Lower lobe of right lung (tissue), 2 donors: ENCODE measurements around the gene TMEM117. TPM values are rescaled to one million over a fixed set of nuclear protein-coding genes. Genes with fewer than 3 reads are reported as not detected.

Experiments used
- ATAC-seq, 2 donors: fragments of 200-7000 bp; cut with Tn5 transposase; one replicate each; pipeline ENCODE4 v1.9.1; 2020 to 2022; ENCODE audit warnings: mild to moderate bottlenecking in 2 of 2, moderate library complexity in 2 of 2
- DNase-seq: peaks from one replicate; pipeline ENCODE4 v3.0.0-alpha.2; 2020
- H3K27ac ChIP-seq: fragments of 200-600 bp; one replicate; pipeline ENCODE4 v1.8.0; 2022
- H3K27me3 ChIP-seq: fragments of 200-600 bp; one replicate; pipeline ENCODE4 v1.8.0; 2022; ENCODE audit warnings: low read depth
- H3K36me3 ChIP-seq: fragments of 200-600 bp; one replicate; pipeline ENCODE4 v1.8.0; 2022; ENCODE audit warnings: mild to moderate bottlenecking
- H3K4me1 ChIP-seq: fragments of 200-600 bp; one replicate; pipeline ENCODE4 v1.8.0; 2022
- H3K4me3 ChIP-seq: fragments of 200-600 bp; one replicate; pipeline ENCODE4 v1.8.0; 2022; ENCODE audit warnings: mild to moderate bottlenecking
- H3K9me3 ChIP-seq: fragments of 200-600 bp; one replicate; pipeline ENCODE4 v1.8.0; 2022
- intact Hi-C: fragments of 100-400 bp; cut with DNase I; formaldehyde crosslinking; loops from one replicate; pipeline ENCODE4 v1.11.0; 2022
- total RNA-seq: library from RNA; stranded (reverse); fragmentation: NEBNext Ultra II Directional; extraction: Animal tissue kit (Norgen Biotek cat#: 25700); gene quantifications from one replicate; pipeline ENCODE4 v1.2.1, GENCODE V29; 2021
- TF ChIP-seq, protein P1 (sequence below): fragments of 200-600 bp; IDR thresholded peaks from one replicate; pipeline ENCODE4 v1.8.0; 2022; ENCODE audit warnings: antibody characterized with exemption, mild to moderate bottlenecking
- donor health status: DM: no; HTN: yes; CAD: no; lungs with severe emphysema.

The TMEM117 gene
- total RNA-seq, 1 donor from 2014 or later, result 4.5 TPM

DNA sequence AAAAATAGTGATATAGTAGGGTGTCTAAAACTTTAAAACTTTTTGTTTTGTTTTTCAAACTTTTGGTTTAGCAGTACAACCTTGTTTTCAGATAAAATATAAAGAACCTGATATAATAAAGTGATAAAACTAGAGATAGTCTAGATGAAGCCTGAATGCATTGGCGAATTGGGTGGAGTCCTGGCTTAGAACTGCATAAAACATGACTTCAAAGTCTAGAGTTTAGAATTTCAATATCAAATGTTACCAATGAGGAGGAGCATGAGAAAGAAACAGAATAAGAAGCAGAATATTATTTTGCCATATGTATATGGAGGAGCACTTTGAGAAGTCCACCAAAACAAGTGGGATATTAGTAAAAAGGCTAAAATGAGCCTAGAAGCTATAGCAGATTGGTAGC lies 263.6 kb downstream of the TMEM117 start:
- TF ChIP-seq, protein P1, sequence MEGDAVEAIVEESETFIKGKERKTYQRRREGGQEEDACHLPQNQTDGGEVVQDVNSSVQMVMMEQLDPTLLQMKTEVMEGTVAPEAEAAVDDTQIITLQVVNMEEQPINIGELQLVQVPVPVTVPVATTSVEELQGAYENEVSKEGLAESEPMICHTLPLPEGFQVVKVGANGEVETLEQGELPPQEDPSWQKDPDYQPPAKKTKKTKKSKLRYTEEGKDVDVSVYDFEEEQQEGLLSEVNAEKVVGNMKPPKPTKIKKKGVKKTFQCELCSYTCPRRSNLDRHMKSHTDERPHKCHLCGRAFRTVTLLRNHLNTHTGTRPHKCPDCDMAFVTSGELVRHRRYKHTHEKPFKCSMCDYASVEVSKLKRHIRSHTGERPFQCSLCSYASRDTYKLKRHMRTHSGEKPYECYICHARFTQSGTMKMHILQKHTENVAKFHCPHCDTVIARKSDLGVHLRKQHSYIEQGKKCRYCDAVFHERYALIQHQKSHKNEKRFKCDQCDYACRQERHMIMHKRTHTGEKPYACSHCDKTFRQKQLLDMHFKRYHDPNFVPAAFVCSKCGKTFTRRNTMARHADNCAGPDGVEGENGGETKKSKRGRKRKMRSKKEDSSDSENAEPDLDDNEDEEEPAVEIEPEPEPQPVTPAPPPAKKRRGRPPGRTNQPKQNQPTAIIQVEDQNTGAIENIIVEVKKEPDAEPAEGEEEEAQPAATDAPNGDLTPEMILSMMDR, result no peak
- no peaks in the 10 kb centered on the region for H3K27me3 ChIP-seq
- no peaks in the 10 kb centered on the region for H3K36me3 ChIP-seq
- intact Hi-C loops, result no loop called here
- H3K27ac ChIP-seq, result no peak overlapping the region
- ATAC-seq (no peak), DNase-seq (no peak)
- no peak overlapping the region for H3K4me3 ChIP-seq
- no peaks in the 10 kb centered on the region for H3K9me3 ChIP-seq
- H3K4me1 ChIP-seq, result no peaks in the 10 kb centered on the region

DNA sequence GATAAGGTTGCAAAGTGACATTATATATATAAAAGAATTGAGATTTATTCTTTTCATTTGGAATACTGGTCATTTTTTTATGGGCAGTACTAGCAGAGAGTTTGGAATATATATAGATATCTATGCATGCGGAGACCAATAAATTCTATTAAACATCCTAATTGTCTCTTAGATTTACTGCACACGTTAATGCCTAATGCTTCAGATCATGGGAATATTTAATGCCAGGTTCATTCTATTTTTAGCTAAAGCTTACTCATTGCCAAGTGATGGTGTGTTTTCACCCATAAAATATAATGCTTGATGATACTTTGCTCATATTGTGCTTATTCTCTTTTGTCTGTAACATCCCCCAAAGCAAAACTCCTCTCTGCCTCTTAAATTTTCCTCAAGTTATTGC lies 264.4 kb downstream of the TMEM117 start:
- no peaks in the 10 kb centered on the region for H3K27me3 ChIP-seq
- H3K27ac ChIP-seq, result no peak overlapping the region
- no peaks in the 10 kb centered on the region for H3K4me1 ChIP-seq
- H3K4me3 ChIP-seq, result no peak overlapping the region
- DNase-seq, result no peak
- no peaks in the 10 kb centered on the region for H3K36me3 ChIP-seq
- TF ChIP-seq, protein P1, result no peak
- ATAC-seq, result no peak
- intact Hi-C loops, result no loop called here
- H3K9me3 ChIP-seq, result no peaks in the 10 kb centered on the region

DNA sequence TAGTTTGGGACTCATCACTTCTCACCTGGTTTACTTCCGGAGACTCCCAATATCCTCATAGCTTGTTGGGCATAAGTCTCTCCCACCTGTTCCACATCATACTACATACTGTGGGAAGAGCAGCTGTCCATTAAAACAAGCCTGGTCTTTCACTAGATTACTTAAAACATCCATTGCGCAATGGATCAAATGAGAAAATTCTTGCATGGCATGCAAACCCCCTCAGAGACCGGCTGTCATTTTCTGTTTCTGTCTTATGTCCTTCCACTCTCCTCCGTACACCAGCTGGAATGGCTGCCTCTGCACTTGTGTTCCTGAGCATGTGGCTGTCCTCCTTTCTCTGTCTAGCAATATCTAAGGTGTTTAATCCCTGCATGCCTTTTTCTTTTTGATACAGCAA lies 265.6 kb downstream of the TMEM117 start:
- no peak for ATAC-seq

GRCh38 chr12:44114906-44115305 lies 279.0 kb downstream of the TMEM117 start:
- ATAC-seq (no peak), DNase-seq (no peak)
- intact Hi-C loops, result no loop called here
- Histone ChIP-seq H3K9me3 (no peaks in the 10 kb centered on the region), H3K27ac (no peak overlapping the region), H3K36me3 (no peaks in the 10 kb centered on the region), H3K4me1 (no peaks in the 10 kb centered on the region), H3K27me3 (no peaks in the 10 kb centered on the region), H3K4me3 (no peak overlapping the region)
- TF ChIP-seq, protein P1, result no peak

More for the DNA sequence above, 265.6 kb downstream of the TMEM117 start:
- DNase-seq, result no peak
- Histone ChIP-seq H3K9me3 (no peaks in the 10 kb centered on the region), H3K27me3 (no peaks in the 10 kb centered on the region), H3K4me3 (no peak overlapping the region), H3K36me3 (no peaks in the 10 kb centered on the region), H3K4me1 (no peaks in the 10 kb centered on the region), H3K27ac (no peak overlapping the region)
- intact Hi-C loops, result no loop called here
- TF ChIP-seq, protein P1, result no peak

DNA sequence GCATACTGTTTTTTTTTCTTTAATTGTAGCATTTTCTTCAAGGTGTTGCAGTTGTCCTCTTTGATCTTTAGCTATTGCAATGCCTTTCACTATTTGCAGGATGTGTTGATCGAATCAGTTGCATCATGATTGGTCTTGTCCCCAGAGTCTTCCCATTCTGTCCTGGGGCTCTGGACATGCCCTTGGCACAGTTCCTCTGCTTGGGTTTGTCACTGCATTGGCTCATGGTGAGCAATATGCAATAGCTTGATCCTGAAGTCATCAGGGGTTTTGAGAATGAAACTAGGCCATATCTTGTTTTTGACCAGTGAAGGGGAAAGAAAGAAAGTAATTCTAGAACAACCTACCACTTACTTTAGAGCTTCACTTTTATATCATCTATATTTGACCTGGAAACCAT lies 281.5 kb downstream of the TMEM117 start:
- Histone ChIP-seq H3K4me3 (no peak overlapping the region), H3K27ac (no peak overlapping the region), H3K9me3 (no peaks in the 10 kb centered on the region), H3K27me3 (no peaks in the 10 kb centered on the region), H3K36me3 (no peaks in the 10 kb centered on the region), H3K4me1 (no peaks in the 10 kb centered on the region)
- TF ChIP-seq, protein P1, result no peak
- intact Hi-C loops, result no loop called here
- no peak for ATAC-seq
- no peak for DNase-seq

DNA sequence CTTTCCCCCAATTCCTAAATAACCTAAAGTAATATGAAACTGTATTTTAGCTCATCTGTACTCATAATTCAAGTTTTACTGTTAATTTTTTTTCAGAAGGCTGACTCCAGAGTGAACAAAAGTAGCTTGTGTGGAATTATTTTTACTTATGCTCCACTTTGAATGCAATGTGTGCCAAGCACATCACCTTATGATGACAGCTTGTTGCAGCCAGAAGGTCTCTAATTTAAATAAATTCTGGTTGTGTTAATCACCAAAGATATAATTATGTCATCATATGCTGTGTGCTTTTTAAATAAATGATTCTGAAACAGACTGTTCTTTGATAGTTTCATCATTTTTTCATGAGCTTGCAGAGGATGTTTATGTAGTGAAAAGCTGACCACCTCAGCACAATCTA lies 283.1 kb downstream of the TMEM117 start:
- TF ChIP-seq, protein P1, result no peak
- no peaks in the 10 kb centered on the region for H3K36me3 ChIP-seq
- ATAC-seq, result no peak
- H3K4me3 ChIP-seq, result no peak overlapping the region
- intact Hi-C loops, result no loop called here
- no peaks in the 10 kb centered on the region for H3K27me3 ChIP-seq
- DNase-seq, result no peak
- H3K9me3 ChIP-seq, result no peaks in the 10 kb centered on the region
- no peaks in the 10 kb centered on the region for H3K4me1 ChIP-seq
- H3K27ac ChIP-seq, result no peak overlapping the region
